A549 (cell line): ENCODE data around the gene ZNF385D.

Source experiments
- CTCF ChIP-seq: fragments of >200 bp; sonication (Bioruptor Twin); formaldehyde crosslinking; IDR thresholded peaks from 3 replicates; pipeline ENCODE4 v1.5.1; 2016
- POLR2A ChIP-seq: IDR thresholded peaks from 2 replicates; pipeline ENCODE4 v1.6.1; 2012; ENCODE audit warnings: mild to moderate bottlenecking, low read length
- RAD21 ChIP-seq, 2 experiments: fragments of >200 bp in 1 of 2; sonication (Bioruptor Twin) in 1 of 2; formaldehyde crosslinking in 1 of 2; IDR thresholded peaks in 1 of 2; conservative IDR thresholded peaks in 1 of 2; 2 replicates in 1 of 2; 3 replicates in 1 of 2; pipeline ENCODE4 v1.6.1; 2012 to 2018; ENCODE audit warnings: inconsistent platforms in 1 of 2
- TF ChIP-seq, protein P1 (sequence below): fragments of >200 bp; sonication (Bioruptor Twin); formaldehyde crosslinking; IDR thresholded peaks from 3 replicates; pipeline ENCODE4 v1.6.1; 2016

- no peak for TF ChIP-seq RAD21 (conservative IDR thresholded peaks at IDR 0.05 in 1 of 2, IDR thresholded peaks at IDR 0.05 in 1 of 2)
- TF ChIP-seq CTCF, result no peak
- TF ChIP-seq POLR2A, result no peak
- TF ChIP-seq, protein P1, sequence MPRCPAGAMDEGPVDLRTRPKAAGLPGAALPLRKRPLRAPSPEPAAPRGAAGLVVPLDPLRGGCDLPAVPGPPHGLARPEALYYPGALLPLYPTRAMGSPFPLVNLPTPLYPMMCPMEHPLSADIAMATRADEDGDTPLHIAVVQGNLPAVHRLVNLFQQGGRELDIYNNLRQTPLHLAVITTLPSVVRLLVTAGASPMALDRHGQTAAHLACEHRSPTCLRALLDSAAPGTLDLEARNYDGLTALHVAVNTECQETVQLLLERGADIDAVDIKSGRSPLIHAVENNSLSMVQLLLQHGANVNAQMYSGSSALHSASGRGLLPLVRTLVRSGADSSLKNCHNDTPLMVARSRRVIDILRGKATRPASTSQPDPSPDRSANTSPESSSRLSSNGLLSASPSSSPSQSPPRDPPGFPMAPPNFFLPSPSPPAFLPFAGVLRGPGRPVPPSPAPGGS, result no peak
Observed at GRCh38 chr3:21421096-21421495, 329.9 kb downstream of the ZNF385D start.
